HepG2 (cell line): ENCODE measurements around the gene TACC2. TPM values are rescaled to one million over a fixed set of nuclear protein-coding genes. Genes with fewer than 3 reads are reported as not detected.
A peak's percentile ranks its signal among the peaks of the same experiment; 100 is the strongest.

ENCODE experiments used
- ARNT2 ChIP-seq: sonication (generic); formaldehyde crosslinking; IDR thresholded peaks from 2 replicates; pipeline ENCODE4 v1.8.0; 2022; ENCODE audit warnings: mild to moderate bottlenecking, low read depth, missing genetic modification reagents, moderate library complexity
- BHLHE40 ChIP-seq: IDR thresholded peaks from 2 replicates; pipeline ENCODE4 v1.6.1; 2011; ENCODE audit warnings: low read length, improper control_type of control experiment
- DPF2 ChIP-seq: sonication (generic); formaldehyde crosslinking; IDR thresholded peaks from 2 replicates; pipeline ENCODE4 v1.4.0; 2020; ENCODE audit warnings: mild to moderate bottlenecking, low read depth, missing genetic modification reagents, borderline replicate concordance
- EEA1 ChIP-seq: sonication (generic); formaldehyde crosslinking; IDR thresholded peaks from 2 replicates; pipeline ENCODE4 v1.5.1; 2020; ENCODE audit warnings: mild to moderate bottlenecking, missing genetic modification reagents, borderline replicate concordance
- ELF1 ChIP-seq: sonication (generic); formaldehyde crosslinking; IDR thresholded peaks from 2 replicates; pipeline ENCODE4 v1.4.0; 2020; ENCODE audit warnings: missing genetic modification reagents
- KAT8 ChIP-seq: IDR thresholded peaks from 2 replicates; pipeline ENCODE4 v1.6.1; 2016; ENCODE audit warnings: missing genetic modification reagents, missing compliant biosample characterization
- KLF15 ChIP-seq: sonication (generic); formaldehyde crosslinking; IDR thresholded peaks from 2 replicates; pipeline ENCODE4 v1.8.1; 2023; ENCODE audit warnings: borderline replicate concordance, mild to moderate bottlenecking, inconsistent platforms, missing genetic modification reagents, mixed read lengths
- MBD4 ChIP-seq: IDR thresholded peaks from 2 replicates; pipeline ENCODE4 v1.6.1; 2012; ENCODE audit warnings: low read length, inconsistent platforms, borderline replicate concordance
- POLR2AphosphoS5 ChIP-seq: IDR thresholded peaks from 2 replicates; pipeline ENCODE4 v1.6.1; 2012; ENCODE audit warnings: low read depth, low read length
- PPARG ChIP-seq: conservative IDR thresholded peaks from 2 replicates; pipeline ENCODE4 v1.6.1; 2016; ENCODE audit warnings: missing biosample characterization, missing genetic modification reagents
- RARG ChIP-seq: sonication (generic); formaldehyde crosslinking; IDR thresholded peaks from 2 replicates; pipeline ENCODE4 v1.4.0; 2020; ENCODE audit warnings: low read depth, mild to moderate bottlenecking, missing genetic modification reagents
- RBAK ChIP-seq: sonication (generic); formaldehyde crosslinking; IDR thresholded peaks from 2 replicates; pipeline ENCODE4 v1.5.1; 2020; ENCODE audit warnings: mild to moderate bottlenecking, missing genetic modification reagents
- RORA ChIP-seq: sonication (generic); formaldehyde crosslinking; IDR thresholded peaks from 2 replicates; pipeline ENCODE4 v1.5.0; 2020; ENCODE audit warnings: mild to moderate bottlenecking, missing genetic modification reagents, moderate library complexity
- SMC3 ChIP-seq: IDR thresholded peaks from 2 replicates; pipeline ENCODE4 v1.6.1; 2011; ENCODE audit warnings: low read length, improper control_type of control experiment
- STAG1 ChIP-seq: sonication (generic); formaldehyde crosslinking; IDR thresholded peaks from 2 replicates; pipeline ENCODE4 v1.4.0; 2020; ENCODE audit warnings: missing genetic modification reagents
- TBX2 ChIP-seq: sonication (generic); formaldehyde crosslinking; IDR thresholded peaks from 2 replicates; pipeline ENCODE4 v1.5.0; 2020; ENCODE audit warnings: missing genetic modification reagents, mild to moderate bottlenecking, borderline replicate concordance
- XRCC5 ChIP-seq: fragments of 200-400 bp; formaldehyde crosslinking; optimal IDR thresholded peaks from 2 replicates; pipeline ENCODE3; 2017; ENCODE audit warnings: mild to moderate bottlenecking, low read length
- ZNF382 ChIP-seq: sonication (generic); formaldehyde crosslinking; IDR thresholded peaks from 2 replicates; pipeline ENCODE4 v1.5.0; 2020; ENCODE audit warnings: missing genetic modification reagents, mild to moderate bottlenecking, borderline replicate concordance
- ZNF414 ChIP-seq: sonication (generic); formaldehyde crosslinking; IDR thresholded peaks from 2 replicates; pipeline ENCODE4 v1.5.0; 2020; ENCODE audit warnings: missing genetic modification reagents
- polyA plus RNA-seq, 8 experiments: library from polyadenylated mRNA; depleted of rRNA in 3 of 8; stranded (reverse) in 7 of 8; unstranded in 1 of 8; fragments of >200 nt; fragmentation: Illumina TruSeq in 4 of 8; extraction: Trizol in 4 of 8; gene quantifications; 2 replicates each; pipeline versions ENCODE4 v1.2.1 to v1.2.3, GENCODE V29; 2011 to 2016; ENCODE audit warnings: low read depth in 4 of 8, missing spikeins in 1 of 8, mixed read lengths in 1 of 8; ENCODE audit not compliant: insufficient read depth in 1 of 8
- total RNA-seq, 5 experiments: library from RNA; depleted of rRNA; stranded (reverse); fragments of >200 nt; fragmentation: Illumina TruSeq; extraction: Trizol; gene quantifications; 2 replicates each; pipeline ENCODE4 v1.2.3, GENCODE V29; 2016; ENCODE audit warnings: low read depth in 1 of 5
- TF ChIP-seq, protein P1 (sequence below): sonication (generic); formaldehyde crosslinking; IDR thresholded peaks from 2 replicates; pipeline ENCODE4 v1.5.0; 2020; ENCODE audit warnings: mild to moderate bottlenecking, missing genetic modification reagents, moderate library complexity
- TF ChIP-seq, protein P2 (sequence below): sonication (generic); formaldehyde crosslinking; IDR thresholded peaks from 2 replicates; pipeline ENCODE4; 2020; ENCODE audit warnings: missing genetic modification reagents, mild to moderate bottlenecking, borderline replicate concordance
- TF ChIP-seq, protein P3 (sequence below): IDR thresholded peaks from 2 replicates; pipeline ENCODE4 v1.4.0; 2020; ENCODE audit warnings: mild to moderate bottlenecking, missing genetic modification reagents

TACC2 gene
- total and polyA plus RNA-seq, 2 of the 13 experiments (the other 11 are each of a cell fraction or from before 2014, with no cell fraction given), result 11.8 to 16.0 TPM

- TF ChIP-seq RBAK (CRISPR knock-in tag), result no peak
- TF ChIP-seq XRCC5, result peak; percentile 29
- TF ChIP-seq, protein P1, sequence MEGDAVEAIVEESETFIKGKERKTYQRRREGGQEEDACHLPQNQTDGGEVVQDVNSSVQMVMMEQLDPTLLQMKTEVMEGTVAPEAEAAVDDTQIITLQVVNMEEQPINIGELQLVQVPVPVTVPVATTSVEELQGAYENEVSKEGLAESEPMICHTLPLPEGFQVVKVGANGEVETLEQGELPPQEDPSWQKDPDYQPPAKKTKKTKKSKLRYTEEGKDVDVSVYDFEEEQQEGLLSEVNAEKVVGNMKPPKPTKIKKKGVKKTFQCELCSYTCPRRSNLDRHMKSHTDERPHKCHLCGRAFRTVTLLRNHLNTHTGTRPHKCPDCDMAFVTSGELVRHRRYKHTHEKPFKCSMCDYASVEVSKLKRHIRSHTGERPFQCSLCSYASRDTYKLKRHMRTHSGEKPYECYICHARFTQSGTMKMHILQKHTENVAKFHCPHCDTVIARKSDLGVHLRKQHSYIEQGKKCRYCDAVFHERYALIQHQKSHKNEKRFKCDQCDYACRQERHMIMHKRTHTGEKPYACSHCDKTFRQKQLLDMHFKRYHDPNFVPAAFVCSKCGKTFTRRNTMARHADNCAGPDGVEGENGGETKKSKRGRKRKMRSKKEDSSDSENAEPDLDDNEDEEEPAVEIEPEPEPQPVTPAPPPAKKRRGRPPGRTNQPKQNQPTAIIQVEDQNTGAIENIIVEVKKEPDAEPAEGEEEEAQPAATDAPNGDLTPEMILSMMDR (CRISPR knock-in tag), result peak; percentile 94
- TF ChIP-seq, protein P2, sequence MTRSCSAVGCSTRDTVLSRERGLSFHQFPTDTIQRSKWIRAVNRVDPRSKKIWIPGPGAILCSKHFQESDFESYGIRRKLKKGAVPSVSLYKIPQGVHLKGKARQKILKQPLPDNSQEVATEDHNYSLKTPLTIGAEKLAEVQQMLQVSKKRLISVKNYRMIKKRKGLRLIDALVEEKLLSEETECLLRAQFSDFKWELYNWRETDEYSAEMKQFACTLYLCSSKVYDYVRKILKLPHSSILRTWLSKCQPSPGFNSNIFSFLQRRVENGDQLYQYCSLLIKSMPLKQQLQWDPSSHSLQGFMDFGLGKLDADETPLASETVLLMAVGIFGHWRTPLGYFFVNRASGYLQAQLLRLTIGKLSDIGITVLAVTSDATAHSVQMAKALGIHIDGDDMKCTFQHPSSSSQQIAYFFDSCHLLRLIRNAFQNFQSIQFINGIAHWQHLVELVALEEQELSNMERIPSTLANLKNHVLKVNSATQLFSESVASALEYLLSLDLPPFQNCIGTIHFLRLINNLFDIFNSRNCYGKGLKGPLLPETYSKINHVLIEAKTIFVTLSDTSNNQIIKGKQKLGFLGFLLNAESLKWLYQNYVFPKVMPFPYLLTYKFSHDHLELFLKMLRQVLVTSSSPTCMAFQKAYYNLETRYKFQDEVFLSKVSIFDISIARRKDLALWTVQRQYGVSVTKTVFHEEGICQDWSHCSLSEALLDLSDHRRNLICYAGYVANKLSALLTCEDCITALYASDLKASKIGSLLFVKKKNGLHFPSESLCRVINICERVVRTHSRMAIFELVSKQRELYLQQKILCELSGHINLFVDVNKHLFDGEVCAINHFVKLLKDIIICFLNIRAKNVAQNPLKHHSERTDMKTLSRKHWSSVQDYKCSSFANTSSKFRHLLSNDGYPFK (CRISPR knock-in tag), result no peak
- no peak for TF ChIP-seq ELF1 (CRISPR knock-in tag)
- TF ChIP-seq SMC3, result peak; percentile 97
- TF ChIP-seq POLR2AphosphoS5, result no peak
- no peak for TF ChIP-seq DPF2
- TF ChIP-seq ZNF414 (CRISPR knock-in tag), result no peak
- peak; percentile 99 for TF ChIP-seq STAG1
- no peak for TF ChIP-seq MBD4
- TF ChIP-seq KLF15, result no peak
- TF ChIP-seq EEA1 (CRISPR knock-in tag), result no peak
- TF ChIP-seq BHLHE40, result peak; percentile 51; the same call in 1 of the 2 replicates
- TF ChIP-seq RARG (CRISPR knock-in tag), result no peak
- peak; percentile 26; the same call in 1 of the 2 replicates for TF ChIP-seq KAT8 (CRISPR knock-in tag)
- no peak for TF ChIP-seq RORA
- TF ChIP-seq ZNF382, result no peak
- TF ChIP-seq TBX2, result peak; percentile 53; the same call in 1 of the 2 replicates
- TF ChIP-seq, protein P3, sequence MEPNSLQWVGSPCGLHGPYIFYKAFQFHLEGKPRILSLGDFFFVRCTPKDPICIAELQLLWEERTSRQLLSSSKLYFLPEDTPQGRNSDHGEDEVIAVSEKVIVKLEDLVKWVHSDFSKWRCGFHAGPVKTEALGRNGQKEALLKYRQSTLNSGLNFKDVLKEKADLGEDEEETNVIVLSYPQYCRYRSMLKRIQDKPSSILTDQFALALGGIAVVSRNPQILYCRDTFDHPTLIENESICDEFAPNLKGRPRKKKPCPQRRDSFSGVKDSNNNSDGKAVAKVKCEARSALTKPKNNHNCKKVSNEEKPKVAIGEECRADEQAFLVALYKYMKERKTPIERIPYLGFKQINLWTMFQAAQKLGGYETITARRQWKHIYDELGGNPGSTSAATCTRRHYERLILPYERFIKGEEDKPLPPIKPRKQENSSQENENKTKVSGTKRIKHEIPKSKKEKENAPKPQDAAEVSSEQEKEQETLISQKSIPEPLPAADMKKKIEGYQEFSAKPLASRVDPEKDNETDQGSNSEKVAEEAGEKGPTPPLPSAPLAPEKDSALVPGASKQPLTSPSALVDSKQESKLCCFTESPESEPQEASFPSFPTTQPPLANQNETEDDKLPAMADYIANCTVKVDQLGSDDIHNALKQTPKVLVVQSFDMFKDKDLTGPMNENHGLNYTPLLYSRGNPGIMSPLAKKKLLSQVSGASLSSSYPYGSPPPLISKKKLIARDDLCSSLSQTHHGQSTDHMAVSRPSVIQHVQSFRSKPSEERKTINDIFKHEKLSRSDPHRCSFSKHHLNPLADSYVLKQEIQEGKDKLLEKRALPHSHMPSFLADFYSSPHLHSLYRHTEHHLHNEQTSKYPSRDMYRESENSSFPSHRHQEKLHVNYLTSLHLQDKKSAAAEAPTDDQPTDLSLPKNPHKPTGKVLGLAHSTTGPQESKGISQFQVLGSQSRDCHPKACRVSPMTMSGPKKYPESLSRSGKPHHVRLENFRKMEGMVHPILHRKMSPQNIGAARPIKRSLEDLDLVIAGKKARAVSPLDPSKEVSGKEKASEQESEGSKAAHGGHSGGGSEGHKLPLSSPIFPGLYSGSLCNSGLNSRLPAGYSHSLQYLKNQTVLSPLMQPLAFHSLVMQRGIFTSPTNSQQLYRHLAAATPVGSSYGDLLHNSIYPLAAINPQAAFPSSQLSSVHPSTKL (CRISPR knock-in tag), result 0 out of 2 replicates have a peak, but pooled peaks have one; percentile 27
- 0 out of 2 replicates have a peak, but pooled peaks have one; percentile 30 for TF ChIP-seq PPARG
- TF ChIP-seq ARNT2 (CRISPR knock-in tag), result no peak
These were observed 290.8 kb downstream of the TACC2 start (continued) for GRCh38 chr10:122279725-122280141.
